ENCODE results near the gene IRF1. TPM values are rescaled to one million over a fixed set of nuclear protein-coding genes. Genes with fewer than 3 reads are reported as not detected.
A peak's percentile ranks its signal among the peaks of the same experiment; 100 is the strongest.

IRF1 gene
- total RNA-seq, 4 donors from 2014 or later, result 40.8 to 86.9 (median 65.5) TPM

GRCh38 chr5:132473668-132474067 lies 16.9 kb downstream of the IRF1 start:
- H3K36me3 ChIP-seq, result no peaks in the 10 kb centered on the region
- in situ Hi-C loops (cut with MboI; ENCODE audit: low pct_ligation_motif_present in 1 of 4, low pct_unique_long_range_greater_than_20kb in 1 of 4, low sequenced_read_pairs in 3 of 4) (loop anchor here in 2 of 4 donors (5.0 to 10.0 kb wide), 2 partner anchors 49 to 51 kb away; no protein-coding TSS in a partner anchor), intact Hi-C loops (cut with DNase I; ENCODE audit: low total_unique reads) (no loop called here)
- no peaks in the 10 kb centered on the region for H3K9me3 ChIP-seq
- 76% methylated on average over 1 of the region's 1 CpG; no CpG with 5 or more reads in 1 of the 2 donors for WGBS, 2 donors (ENCODE audit: low coverage in 1 of 2)
- peak; percentile 3 for DNase-seq
- H3K4me1 ChIP-seq, result peaks cover 34 to 62% (median 39%) of the 10 kb centered on the region in 4 donors
- no peak for TF ChIP-seq EP300 (IDR thresholded peaks at IDR 0.05; ENCODE audit: low read depth)
- no peak for TF ChIP-seq CTCF (IDR thresholded peaks at IDR 0.05)
- TF ChIP-seq POLR2A (IDR thresholded peaks at IDR 0.05), result no peak
- TF ChIP-seq POLR2AphosphoS5 (IDR thresholded peaks at IDR 0.05), result no peak
- no peak overlapping the region for H3K4me3 ChIP-seq
- H3K27me3 ChIP-seq, result no peaks in the 10 kb centered on the region
- peak overlapping the region in 3 of 4 donors; percentile 45 to 82 (median 64) for H3K27ac ChIP-seq

GRCh38 chr5:132473019-132473531 lies 17.5 kb downstream of the IRF1 start:
- Histone ChIP-seq H3K4me3 (no peak overlapping the region), H3K9me3 (no peaks in the 10 kb centered on the region), H3K4me1 (peaks cover 29 to 56% (median 33%) of the 10 kb centered on the region in 4 donors), H3K36me3 (no peaks in the 10 kb centered on the region), H3K27ac (peak overlapping the region in 3 of 4 donors; percentile 45 to 82 (median 64)), H3K27me3 (no peaks in the 10 kb centered on the region)
- in situ Hi-C loops (cut with MboI; ENCODE audit: low pct_ligation_motif_present in 1 of 4, low pct_unique_long_range_greater_than_20kb in 1 of 4, low sequenced_read_pairs in 3 of 4) (loop anchor here in 2 of 4 donors (5.0 to 10.0 kb wide), 2 partner anchors 48 to 51 kb away; no protein-coding TSS in a partner anchor), intact Hi-C loops (cut with DNase I; ENCODE audit: low total_unique reads) (no loop called here)
- DNase-seq, result peak; percentile 76
- TF ChIP-seq EP300 (IDR thresholded peaks at IDR 0.05; ENCODE audit: low read depth), result no peak
- peak in 1 of 3 donors; percentile 19 for TF ChIP-seq POLR2AphosphoS5 (IDR thresholded peaks at IDR 0.05)
- TF ChIP-seq POLR2A (IDR thresholded peaks at IDR 0.05), result peak; percentile 10
- WGBS, 2 donors (ENCODE audit: low coverage in 1 of 2), result 70 to 84% methylated on average over 5 to 8 of the region's 8 CpGs

GRCh38 chr5:132472431-132472830 lies 18.1 kb downstream of the IRF1 start:
- H3K27ac ChIP-seq, result peak overlapping the region in 2 of 4 donors; percentile 35 to 41
- in situ Hi-C loops (cut with MboI; ENCODE audit: low pct_ligation_motif_present in 1 of 4, low pct_unique_long_range_greater_than_20kb in 1 of 4, low sequenced_read_pairs in 3 of 4), result loop anchor here in 2 of 4 donors (5.0 to 10.0 kb wide), 2 partner anchors 48 to 50 kb away; no protein-coding TSS in a partner anchor
- TF ChIP-seq EP300 (IDR thresholded peaks at IDR 0.05; ENCODE audit: low read depth) (no peak), CTCF (IDR thresholded peaks at IDR 0.05) (no peak), POLR2AphosphoS5 (IDR thresholded peaks at IDR 0.05) (no peak)

GRCh38 chr5:132471944-132472343 lies 18.6 kb downstream of the IRF1 start:
- Histone ChIP-seq H3K27ac (peak overlapping the region in 1 of 4 donors; percentile 35), H3K4me3 (no peak overlapping the region), H3K9me3 (no peaks in the 10 kb centered on the region), H3K4me1 (peaks cover 18 to 53% (median 23%) of the 10 kb centered on the region in 4 donors), H3K27me3 (no peaks in the 10 kb centered on the region), H3K36me3 (no peaks in the 10 kb centered on the region)
- DNase-seq, result peak; percentile 8
- 93 to 97% methylated on average over 5 to 7 of the region's 7 CpGs for WGBS, 2 donors (ENCODE audit: low coverage in 1 of 2)
- intact Hi-C loops (cut with DNase I; ENCODE audit: low total_unique reads), result no loop called here
- TF ChIP-seq CTCF (IDR thresholded peaks at IDR 0.05) (no peak), POLR2AphosphoS5 (IDR thresholded peaks at IDR 0.05) (no peak), POLR2A (IDR thresholded peaks at IDR 0.05) (no peak)
- in situ Hi-C loops (cut with MboI; ENCODE audit: low pct_ligation_motif_present in 1 of 4, low pct_unique_long_range_greater_than_20kb in 1 of 4, low sequenced_read_pairs in 3 of 4), result loop anchor here in 2 of 4 donors (5.0 to 10.0 kb wide), 2 partner anchors 47 to 50 kb away; no protein-coding TSS in a partner anchor

More at GRCh38 chr5:132472431-132472830, 18.1 kb downstream of the IRF1 start:
- H3K4me1 ChIP-seq, result peaks cover 23 to 53% (median 27%) of the 10 kb centered on the region in 4 donors
- no peaks in the 10 kb centered on the region for H3K9me3 ChIP-seq
- intact Hi-C loops (cut with DNase I; ENCODE audit: low total_unique reads), result no loop called here
- WGBS, 2 donors (ENCODE audit: low coverage in 1 of 2), result 90 to 97% methylated on average over 6 to 8 of the region's 8 CpGs
- H3K4me3 ChIP-seq, result no peak overlapping the region
- no peaks in the 10 kb centered on the region for H3K27me3 ChIP-seq
- peak; percentile 4 for DNase-seq
- H3K36me3 ChIP-seq, result no peaks in the 10 kb centered on the region

Measured in transverse colon (tissue), 4 donors.